Left kidney (tissue), 2 donors: ENCODE measurements around the gene LMF2. TPM values are rescaled to one million over a fixed set of nuclear protein-coding genes. Genes with fewer than 3 reads are reported as not detected.
"Not testable (repeated sequence)": the region's sequence is repeated elsewhere in the genome, so short reads cannot be mapped to it uniquely, and the experiment has no call there.

Experiments used
- DNase-seq: peaks from one replicate; pipeline ENCODE4 v3.0.0-alpha.2; 2013
- polyA plus RNA-seq: library from polyadenylated mRNA; unstranded; fragments of 120-200 nt; gene quantifications from one replicate; pipeline ENCODE4 v1.2.1, GENCODE V29; 2013; ENCODE audit not compliant: insufficient read length

Gene LMF2
- polyA plus RNA-seq, 1 donor: 36.1 TPM

DNA sequence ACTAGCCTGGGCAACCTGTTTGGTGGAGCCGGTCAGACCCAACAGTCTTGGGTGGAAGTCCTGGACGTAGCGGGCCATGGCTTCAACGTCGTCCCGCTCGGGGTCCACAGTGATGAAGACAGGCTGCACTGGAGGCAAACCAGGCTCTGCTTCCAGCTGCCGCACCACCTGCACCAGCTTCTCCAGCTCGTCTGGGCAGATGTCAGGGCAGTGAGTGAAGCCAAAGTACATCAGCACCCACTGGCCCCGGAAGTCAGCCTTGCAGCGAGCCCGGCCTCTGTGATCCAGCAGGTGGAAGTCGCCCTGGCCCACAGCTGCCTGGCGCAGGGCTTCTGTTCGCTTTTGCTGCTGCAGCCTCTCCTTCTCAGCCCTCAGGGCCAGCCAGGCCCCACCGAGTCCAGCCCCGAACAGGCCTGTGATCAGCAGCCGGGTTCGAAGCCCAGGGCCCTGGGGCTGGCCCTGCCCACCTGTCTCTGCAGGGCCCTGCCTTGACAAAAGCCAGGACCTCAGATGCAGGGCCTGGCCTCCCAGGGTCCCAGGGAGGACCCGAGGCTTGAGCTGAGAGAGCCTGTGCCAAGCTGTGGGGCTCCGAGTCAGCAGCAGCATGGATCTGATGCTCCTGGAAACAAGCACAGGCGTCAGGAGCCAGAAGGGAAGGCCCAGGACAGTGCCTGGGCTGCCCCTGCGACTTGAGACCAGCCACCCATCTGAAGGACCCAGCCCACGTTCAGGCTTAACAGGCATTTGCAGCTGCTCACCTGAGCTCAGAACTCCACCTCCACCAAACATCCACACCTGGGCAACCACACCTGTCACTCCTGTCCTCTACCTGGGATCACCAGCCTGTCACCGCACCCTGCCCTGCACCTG lies 16.5 kb upstream of the LMF2 start:
- DNase-seq: no peak

GRCh38 chr22:50523458-50523805 lies 15.9 kb upstream of the LMF2 start:
- no peak for DNase-seq

DNA sequence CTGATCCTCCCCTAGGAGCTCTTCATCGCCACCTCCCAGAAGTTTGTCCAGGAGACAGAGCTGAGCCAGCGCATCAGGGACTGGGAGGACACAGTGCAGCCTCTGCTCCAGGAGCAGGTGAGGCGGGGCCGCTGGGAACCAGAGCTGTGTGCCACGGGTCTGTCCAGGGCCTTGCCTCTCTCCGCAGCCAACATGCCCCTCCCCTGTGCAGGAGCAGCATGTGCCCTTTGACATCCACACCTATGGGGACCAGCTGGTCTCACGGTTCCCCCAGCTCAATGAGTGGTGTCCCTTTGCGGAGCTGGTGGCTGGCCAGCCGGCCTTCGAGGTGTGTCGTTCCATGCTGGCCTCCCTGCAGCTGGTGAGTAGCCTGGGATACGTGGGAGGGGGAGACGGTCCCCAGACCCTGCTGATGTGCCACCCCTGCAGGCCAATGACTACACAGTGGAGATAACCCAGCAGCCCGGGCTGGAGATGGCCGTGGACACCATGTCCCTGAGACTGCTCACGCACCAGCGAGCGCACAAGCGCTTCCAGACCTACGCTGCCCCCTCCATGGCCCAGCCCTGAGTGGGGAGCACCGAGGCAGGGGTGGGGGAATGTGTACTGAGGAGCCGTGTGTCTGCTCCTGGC lies 15.4 kb upstream of the LMF2 start:
- no peak for DNase-seq

- no peak for DNase-seq
Observed at GRCh38 chr22:50522208-50522805, 14.8 kb upstream of the LMF2 start.

DNA sequence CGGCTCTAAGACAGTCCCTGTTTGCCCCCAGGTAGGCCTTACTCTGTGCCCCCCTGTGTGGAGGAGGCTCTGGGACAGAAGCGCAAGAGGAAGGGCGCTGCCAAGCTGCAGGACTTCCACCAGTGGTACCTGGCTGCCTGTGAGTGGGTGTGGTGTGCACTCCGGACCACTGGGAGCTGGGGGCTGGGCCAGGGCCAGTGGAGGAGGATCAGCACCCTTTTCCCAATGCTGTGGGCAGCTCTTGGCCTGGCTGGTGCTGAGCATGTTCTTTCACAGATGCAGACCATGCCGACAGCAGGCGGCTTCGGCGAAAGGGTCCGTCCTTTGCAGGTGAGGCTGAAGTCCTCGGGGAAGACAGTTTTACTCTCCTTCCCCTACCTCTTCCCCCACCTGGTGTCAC lies 14.2 kb upstream of the LMF2 start:
- DNase-seq: no peak

DNA sequence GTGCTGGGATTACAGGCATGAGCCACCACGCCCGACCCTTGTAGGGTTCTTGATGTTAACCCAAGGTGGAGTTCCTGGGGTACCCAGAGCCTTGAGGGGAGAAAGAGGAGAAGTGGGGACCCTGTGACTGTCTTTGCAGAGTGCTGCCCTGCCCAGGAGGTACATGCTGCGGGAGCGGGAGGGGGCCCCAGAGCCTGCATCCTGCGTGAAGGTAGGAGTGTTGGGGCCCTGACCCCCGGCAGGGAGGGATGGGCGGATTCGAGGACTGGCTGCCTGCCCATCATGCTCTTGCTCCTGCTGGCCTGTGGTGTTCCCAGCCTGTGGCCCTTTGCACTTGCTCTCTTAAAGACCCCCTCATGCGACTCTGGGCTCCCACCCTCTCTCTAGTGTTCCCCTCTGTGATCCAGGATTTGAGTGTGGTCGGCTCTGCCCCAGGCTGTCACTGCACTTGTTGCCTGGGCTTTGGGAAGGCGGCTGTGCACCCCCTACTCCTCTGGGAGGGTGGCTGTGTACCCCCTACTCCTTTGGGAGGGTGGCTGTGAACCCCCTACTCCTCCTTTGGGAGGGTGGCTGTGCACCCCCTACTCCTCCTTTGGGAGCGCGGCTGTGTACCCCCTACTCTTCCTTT lies 13.4 kb upstream of the LMF2 start:
- no peak for DNase-seq

- DNase-seq: not testable (repeated sequence)
Observed at GRCh38 chr22:50520184-50520583, 12.7 kb upstream of the LMF2 start.

DNA sequence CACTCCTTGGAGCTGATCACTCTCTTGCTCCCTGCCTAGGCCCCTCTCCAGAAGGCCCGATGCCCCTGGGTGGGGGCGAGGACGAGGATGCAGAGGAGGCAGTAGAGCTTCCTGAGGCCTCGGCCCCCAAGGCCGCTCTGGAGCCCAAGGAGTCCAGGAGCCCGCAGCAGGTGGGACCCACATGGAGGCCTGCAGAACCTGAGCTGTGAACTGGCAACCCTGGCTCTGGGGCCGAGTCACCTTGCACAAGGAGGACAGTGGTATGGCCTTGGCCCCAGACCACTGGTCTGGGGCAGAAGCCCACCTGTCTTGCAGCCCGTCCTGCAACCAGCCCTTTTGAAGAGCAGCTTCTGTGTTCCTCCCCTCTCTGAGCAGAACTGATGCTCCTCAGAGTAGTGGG lies 11.6 kb upstream of the LMF2 start:
- no peak for DNase-seq

GRCh38 chr22:50518606-50519005 lies 11.1 kb upstream of the LMF2 start:
- no peak for DNase-seq

GRCh38 chr22:50517495-50518260 lies 10.2 kb upstream of the LMF2 start:
- no peak for DNase-seq

- no peak for DNase-seq
Observed at GRCh38 chr22:50516891-50517290, 9.4 kb upstream of the LMF2 start.

DNA sequence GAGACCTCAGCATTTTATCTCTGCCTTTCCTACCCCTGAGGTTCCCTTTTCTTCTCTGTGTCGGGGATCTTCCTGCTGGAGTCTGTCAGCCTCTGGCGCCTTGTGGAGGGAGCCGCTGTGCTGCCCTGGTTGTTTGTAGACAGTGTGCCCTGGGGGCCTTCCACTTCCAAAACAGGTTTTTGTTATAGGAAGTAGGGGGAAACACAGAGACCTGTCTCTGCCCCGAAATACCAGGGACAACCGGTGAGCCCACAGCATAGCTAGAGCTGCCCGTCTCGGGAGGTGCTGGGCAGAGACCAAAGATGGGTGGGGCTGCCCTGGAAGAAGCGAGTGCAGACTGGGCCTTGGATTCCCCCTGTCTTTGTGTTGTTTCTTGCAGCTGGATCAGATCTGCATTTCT lies 8.6 kb upstream of the LMF2 start:
- no peak for DNase-seq

- no peak for DNase-seq
Observed at GRCh38 chr22:50513175-50513574, 5.7 kb upstream of the LMF2 start.

GRCh38 chr22:50508897-50509296 lies 1.4 kb upstream of the LMF2 start:
- DNase-seq: no peak

GRCh38 chr22:50507991-50508884 lies 736 bp upstream of the LMF2 start, which contains the start of gene NCAPH2:
Gene NCAPH2 (plus strand): TSS chr22:50508224. CDS start chr22:50508338, 114 bp downstream.
- DNase-seq: peak; percentile 97

GRCh38 chr22:50506611-50507420 lies 686 bp downstream of the LMF2 start:
- no peak for DNase-seq

- no peak for DNase-seq
Observed at GRCh38 chr22:50505776-50506610, 1.5 kb downstream of the LMF2 start.

- no peak for DNase-seq
Observed at GRCh38 chr22:50505276-50505775, 2.2 kb downstream of the LMF2 start.
